GM04504 (cell line): ENCODE measurements around the gene DNAJC3.
A peak's percentile ranks its signal among the peaks of the same experiment; 100 is the strongest.
"Not testable (repeated sequence)": the region's sequence is repeated elsewhere in the genome, so short reads cannot be mapped to it uniquely, and the experiment has no call there.

Source experiments
- DNase-seq: peaks from one replicate; pipeline ENCODE4 v3.0.0-alpha.2; 2012; ENCODE audit warnings: low read depth

DNAJC3 gene

GRCh38 chr13:95676762-95677563 lies at the start of gene DNAJC3:
Gene DNAJC3, plus strand, starts transcription at chr13:95677139. Its CDS starts 117 bp downstream, at chr13:95677256.
- DNase-seq: peak; percentile 95

GRCh38 chr13:95627590-95627989 lies 49.3 kb upstream of the DNAJC3 start:
- DNase-seq: no peak

GRCh38 chr13:95628488-95628887 lies 48.5 kb upstream of the DNAJC3 start:
- no peak for DNase-seq

GRCh38 chr13:95629071-95629470 lies 47.9 kb upstream of the DNAJC3 start:
- DNase-seq: no peak

GRCh38 chr13:95630593-95630992 lies 46.3 kb upstream of the DNAJC3 start:
- DNase-seq: no peak

GRCh38 chr13:95636853-95637252 lies 40.1 kb upstream of the DNAJC3 start:
- no peak for DNase-seq

- DNase-seq: no peak
These were observed 35.5 kb upstream of the DNAJC3 start for GRCh38 chr13:95641291-95642027.

GRCh38 chr13:95642028-95642621 lies 34.8 kb upstream of the DNAJC3 start:
- peak; percentile 10 for DNase-seq

GRCh38 chr13:95642999-95643398 lies 33.9 kb upstream of the DNAJC3 start:
- no peak for DNase-seq

GRCh38 chr13:95643571-95643935 lies 33.4 kb upstream of the DNAJC3 start:
- peak; percentile 9 for DNase-seq

- DNase-seq: peak; percentile 17
These were observed 32.9 kb upstream of the DNAJC3 start for GRCh38 chr13:95643936-95644598.

GRCh38 chr13:95644601-95645052 lies 32.3 kb upstream of the DNAJC3 start, which contains the start of gene DZIP1:
Gene DZIP1, minus strand, starts transcription at chr13:95644706. Its CDS starts 2,677 bp downstream, at chr13:95642029.
- peak; percentile 59 for DNase-seq

- DNase-seq: no peak
These were observed 29.6 kb upstream of the DNAJC3 start for GRCh38 chr13:95647321-95647720.

GRCh38 chr13:95650696-95651095 lies 26.2 kb upstream of the DNAJC3 start:
- DNase-seq: no peak

GRCh38 chr13:95652244-95652764 lies 24.6 kb upstream of the DNAJC3 start:
- no peak for DNase-seq

GRCh38 chr13:95652821-95653220 lies 24.1 kb upstream of the DNAJC3 start:
- DNase-seq: no peak

GRCh38 chr13:95656386-95657015 lies 20.4 kb upstream of the DNAJC3 start:
- DNase-seq: no peak

- DNase-seq: no peak
These were observed 17.4 kb upstream of the DNAJC3 start for GRCh38 chr13:95659500-95659899.

GRCh38 chr13:95660981-95661581 lies 15.9 kb upstream of the DNAJC3 start:
- DNase-seq: peak; percentile 23

- DNase-seq: not testable (repeated sequence)
These were observed 9.7 kb upstream of the DNAJC3 start for GRCh38 chr13:95667235-95667634.

GRCh38 chr13:95671597-95671996 lies 5.3 kb upstream of the DNAJC3 start:
- no peak for DNase-seq
